ENCODE measurements around the gene NFIA. TPM values are rescaled to one million over a fixed set of nuclear protein-coding genes. Genes with fewer than 3 reads are reported as not detected.

The NFIA gene
- total and polyA plus RNA-seq, 9 of the 15 experiments (the other 6 are each of a cell fraction or from before 2014, with no cell fraction given) = 5.3 to 24.9 (median 9.8) TPM

DNA sequence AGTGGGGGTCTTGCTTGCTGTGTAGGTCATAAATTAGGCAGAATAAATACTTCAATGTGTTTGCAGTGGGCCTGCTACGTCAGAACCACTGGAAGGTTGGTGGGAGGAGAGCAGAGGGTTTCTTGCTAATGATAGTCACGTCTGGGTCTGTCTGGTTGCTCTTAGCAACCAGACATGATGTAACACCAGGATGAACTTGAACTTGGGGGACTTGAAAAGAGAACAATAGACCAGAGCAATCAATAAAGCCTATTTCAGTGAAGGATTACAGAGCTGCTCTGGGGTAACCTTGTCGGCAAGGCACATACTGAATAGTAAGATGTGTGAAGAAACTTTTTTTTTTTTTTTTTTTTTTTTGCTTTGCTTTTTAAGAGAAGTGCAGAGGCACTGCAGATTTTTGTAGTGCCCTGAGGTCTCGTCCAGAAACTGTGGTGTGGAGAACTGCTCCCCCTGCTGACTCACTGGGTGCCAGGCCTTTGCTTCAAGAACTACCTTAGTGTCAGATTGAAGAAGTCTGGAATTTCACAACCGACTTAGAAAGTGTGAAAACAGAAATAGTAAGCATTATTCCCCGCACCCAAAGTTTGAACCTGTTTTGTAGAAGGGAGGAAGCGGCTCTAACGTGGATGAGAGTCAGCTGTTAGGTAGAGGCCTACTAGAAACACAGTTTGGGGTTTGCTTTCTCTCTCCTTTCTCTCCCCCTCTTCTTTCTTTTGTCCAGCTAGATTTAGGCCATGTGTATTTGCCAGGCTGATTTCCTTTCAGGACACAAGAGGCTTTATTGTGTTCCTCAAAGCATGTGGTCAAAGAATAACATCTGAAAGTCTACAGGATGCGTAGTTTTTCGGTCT lies 371.0 kb downstream of the NFIA start (continued):
- TF ChIP-seq HMG20A (CRISPR knock-in tag; conservative IDR thresholded peaks at IDR 0.05) = no peak
- TF ChIP-seq ZNF133 (CRISPR knock-in tag; IDR thresholded peaks at IDR 0.05) = no peak
- TF ChIP-seq TARDBP (IDR thresholded peaks at IDR 0.05) = no peak
- no peak for TF ChIP-seq ZNF764 (CRISPR knock-in tag; IDR thresholded peaks at IDR 0.05; ENCODE audit: low read depth)
- no peak for TF ChIP-seq ZNF282 (CRISPR knock-in tag; IDR thresholded peaks at IDR 0.05)
- TF ChIP-seq DIDO1 (tag; IDR thresholded peaks at IDR 0.05; ENCODE audit: low read depth) = no peak
- TF ChIP-seq MBD2 (IDR thresholded peaks at IDR 0.05; ENCODE audit: borderline replicate concordance, low read depth) = no peak
- TF ChIP-seq MYC (IDR thresholded peaks at IDR 0.05; ENCODE audit: low read depth, low read length) = no peak
- no peak for TF ChIP-seq MYC (CRISPR knock-in tag; IDR thresholded peaks at IDR 0.05; ENCODE audit: borderline replicate concordance, low read depth)
- no peak for TF ChIP-seq ASH1L (IDR thresholded peaks at IDR 0.05; ENCODE audit: borderline replicate concordance, low read depth, partially characterized antibody)
- peak; percentile 80 to 82 for TF ChIP-seq RAD21 (CRISPR knock-in tag; conservative IDR thresholded peaks at IDR 0.05 in 1 of 2, IDR thresholded peaks at IDR 0.05 in 1 of 2)
- no peak for TF ChIP-seq MCM3 (IDR thresholded peaks at IDR 0.05)
- TF ChIP-seq HIVEP1 (CRISPR knock-in tag; IDR thresholded peaks at IDR 0.05) = no peak
- TF ChIP-seq, protein P1, sequence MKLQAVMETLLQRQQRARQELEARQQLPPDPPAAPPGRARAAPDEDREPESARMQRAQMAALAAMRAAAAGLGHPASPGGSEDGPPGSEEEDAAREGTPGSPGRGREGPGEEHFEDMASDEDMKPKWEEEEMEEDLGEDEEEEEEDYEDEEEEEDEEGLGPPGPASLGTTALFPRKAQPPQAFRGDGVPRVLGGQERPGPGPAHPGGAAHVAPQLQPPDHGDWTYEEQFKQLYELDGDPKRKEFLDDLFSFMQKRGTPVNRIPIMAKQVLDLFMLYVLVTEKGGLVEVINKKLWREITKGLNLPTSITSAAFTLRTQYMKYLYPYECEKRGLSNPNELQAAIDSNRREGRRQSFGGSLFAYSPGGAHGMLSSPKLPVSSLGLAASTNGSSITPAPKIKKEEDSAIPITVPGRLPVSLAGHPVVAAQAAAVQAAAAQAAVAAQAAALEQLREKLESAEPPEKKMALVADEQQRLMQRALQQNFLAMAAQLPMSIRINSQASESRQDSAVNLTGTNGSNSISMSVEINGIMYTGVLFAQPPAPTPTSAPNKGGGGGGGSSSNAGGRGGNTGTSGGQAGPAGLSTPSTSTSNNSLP (IDR thresholded peaks at IDR 0.05; ENCODE audit: borderline replicate concordance, low read depth, low read length) = no peak
- no peak for TF ChIP-seq FUS (optimal IDR thresholded peaks at IDR 0.05; ENCODE audit: low read depth, low read length)
- TF ChIP-seq STAG1 (CRISPR knock-in tag; IDR thresholded peaks at IDR 0.05; ENCODE audit: borderline replicate concordance) = peak; percentile 58; the same call in 1 of the 2 replicates
- no peak for TF ChIP-seq POLR2H (tag; IDR thresholded peaks at IDR 0.05; ENCODE audit: low read depth)
- no peak for TF ChIP-seq ZFP1 (CRISPR knock-in tag; IDR thresholded peaks at IDR 0.05)
- TF ChIP-seq, protein P2, sequence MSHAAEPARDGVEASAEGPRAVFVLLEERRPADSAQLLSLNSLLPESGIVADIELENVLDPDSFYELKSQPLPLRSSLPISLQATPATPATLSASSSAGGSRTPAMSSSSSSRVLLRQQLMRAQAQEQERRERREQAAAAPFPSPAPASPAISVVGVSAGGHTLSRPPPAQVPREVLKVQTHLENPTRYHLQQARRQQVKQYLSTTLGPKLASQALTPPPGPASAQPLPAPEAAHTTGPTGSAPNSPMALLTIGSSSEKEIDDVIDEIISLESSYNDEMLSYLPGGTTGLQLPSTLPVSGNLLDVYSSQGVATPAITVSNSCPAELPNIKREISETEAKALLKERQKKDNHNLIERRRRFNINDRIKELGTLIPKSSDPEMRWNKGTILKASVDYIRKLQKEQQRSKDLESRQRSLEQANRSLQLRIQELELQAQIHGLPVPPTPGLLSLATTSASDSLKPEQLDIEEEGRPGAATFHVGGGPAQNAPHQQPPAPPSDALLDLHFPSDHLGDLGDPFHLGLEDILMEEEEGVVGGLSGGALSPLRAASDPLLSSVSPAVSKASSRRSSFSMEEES (CRISPR knock-in tag; IDR thresholded peaks at IDR 0.05) = no peak
- no peak for TF ChIP-seq PCBP1 (IDR thresholded peaks at IDR 0.05; ENCODE audit: low read depth, low read length, poor library complexity, severe bottlenecking)
- no peak for TF ChIP-seq ELF2 (CRISPR knock-in tag; IDR thresholded peaks at IDR 0.05)
- TF ChIP-seq ZNF583 (CRISPR knock-in tag; IDR thresholded peaks at IDR 0.05) = no peak
- TF ChIP-seq HNRNPUL1 (IDR thresholded peaks at IDR 0.05; ENCODE audit: low read length) = no peak
- no peak for TF ChIP-seq HDGF (IDR thresholded peaks at IDR 0.05)
- TF ChIP-seq ZNF121 (CRISPR knock-in tag; conservative IDR thresholded peaks at IDR 0.05) = no peak
- no peak for TF ChIP-seq POLR3G (IDR thresholded peaks at IDR 0.05; ENCODE audit: extremely low read depth, insufficient read length, insufficient replicate concordance)
- TF ChIP-seq PYGO2 (tag; IDR thresholded peaks at IDR 0.05) = no peak
